Measurements from ENCODE around the gene FIG4. TPM values are rescaled to one million over a fixed set of nuclear protein-coding genes. Genes with fewer than 3 reads are reported as not detected.

Gene FIG4
- total RNA-seq, 4 donors from 2014 or later = 12.5 to 23.0 (median 19.3) TPM

GRCh38 chr6:109861946-109862345, 170.8 kb downstream of the FIG4 start:
- Histone ChIP-seq H3K4me3 (no peak overlapping the region), H3K27me3 (no peaks in the 10 kb centered on the region), H3K4me1 (peaks cover 0 to 2% (median 0%) of the 10 kb centered on the region in 3 donors), H3K9me3 (peaks cover 0 to 17% (median 0%) of the 10 kb centered on the region in 3 donors), H3K27ac (no peak overlapping the region), H3K36me3 (no peaks in the 10 kb centered on the region)
- no peak for ATAC-seq
- TF ChIP-seq POLR2A (IDR thresholded peaks at IDR 0.05) (no peak), POLR2AphosphoS5 (IDR thresholded peaks at IDR 0.05) (no peak), EP300 (IDR thresholded peaks at IDR 0.05) (no peak)
- TF ChIP-seq, protein P1, sequence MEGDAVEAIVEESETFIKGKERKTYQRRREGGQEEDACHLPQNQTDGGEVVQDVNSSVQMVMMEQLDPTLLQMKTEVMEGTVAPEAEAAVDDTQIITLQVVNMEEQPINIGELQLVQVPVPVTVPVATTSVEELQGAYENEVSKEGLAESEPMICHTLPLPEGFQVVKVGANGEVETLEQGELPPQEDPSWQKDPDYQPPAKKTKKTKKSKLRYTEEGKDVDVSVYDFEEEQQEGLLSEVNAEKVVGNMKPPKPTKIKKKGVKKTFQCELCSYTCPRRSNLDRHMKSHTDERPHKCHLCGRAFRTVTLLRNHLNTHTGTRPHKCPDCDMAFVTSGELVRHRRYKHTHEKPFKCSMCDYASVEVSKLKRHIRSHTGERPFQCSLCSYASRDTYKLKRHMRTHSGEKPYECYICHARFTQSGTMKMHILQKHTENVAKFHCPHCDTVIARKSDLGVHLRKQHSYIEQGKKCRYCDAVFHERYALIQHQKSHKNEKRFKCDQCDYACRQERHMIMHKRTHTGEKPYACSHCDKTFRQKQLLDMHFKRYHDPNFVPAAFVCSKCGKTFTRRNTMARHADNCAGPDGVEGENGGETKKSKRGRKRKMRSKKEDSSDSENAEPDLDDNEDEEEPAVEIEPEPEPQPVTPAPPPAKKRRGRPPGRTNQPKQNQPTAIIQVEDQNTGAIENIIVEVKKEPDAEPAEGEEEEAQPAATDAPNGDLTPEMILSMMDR (IDR thresholded peaks at IDR 0.05) = no peak

- Histone ChIP-seq H3K36me3 (no peaks in the 10 kb centered on the region), H3K27me3 (no peaks in the 10 kb centered on the region), H3K9me3 (peaks cover 0 to 17% (median 0%) of the 10 kb centered on the region in 3 donors), H3K4me3 (no peak overlapping the region), H3K4me1 (peaks cover 0 to 13% (median 0%) of the 10 kb centered on the region in 3 donors), H3K27ac (no peak overlapping the region)
- TF ChIP-seq, protein P1 (IDR thresholded peaks at IDR 0.05) = no peak
- TF ChIP-seq POLR2AphosphoS5 (IDR thresholded peaks at IDR 0.05) (no peak), POLR2A (IDR thresholded peaks at IDR 0.05) (no peak)
- 100% methylated on average over 1 of the region's 2 CpGs for WGBS, 2 donors (ENCODE audit: low coverage in 1 of 2)
- ATAC-seq = no peak
Observed at GRCh38 chr6:109864050-109864449, 173.0 kb downstream of the FIG4 start.

- Histone ChIP-seq H3K4me3 (no peak overlapping the region), H3K36me3 (no peaks in the 10 kb centered on the region), H3K27ac (no peak overlapping the region), H3K4me1 (peaks cover 0 to 13% (median 0%) of the 10 kb centered on the region in 3 donors), H3K27me3 (no peaks in the 10 kb centered on the region), H3K9me3 (peaks cover 0 to 17% (median 0%) of the 10 kb centered on the region in 3 donors)
- whole genome bisulfite sequencing, 2 donors (ENCODE audit: low coverage in 1 of 2) = 30 to 72% methylated on average over 2 to 3 of the region's 4 CpGs
- no peak for TF ChIP-seq EP300 (IDR thresholded peaks at IDR 0.05)
- no peak for TF ChIP-seq POLR2A (IDR thresholded peaks at IDR 0.05)
- no peak for TF ChIP-seq POLR2AphosphoS5 (IDR thresholded peaks at IDR 0.05)
- TF ChIP-seq, protein P1 (IDR thresholded peaks at IDR 0.05) = no peak
- ATAC-seq = no peak
Observed at GRCh38 chr6:109865968-109866367, 174.9 kb downstream of the FIG4 start.

GRCh38 chr6:109867009-109867969, 176.2 kb downstream of the FIG4 start:
- H3K27ac ChIP-seq = no peak overlapping the region
- ATAC-seq = no peak
- WGBS, 2 donors (ENCODE audit: low coverage in 1 of 2) = 0% methylated on average over 5 of the region's 7 CpGs; no CpG with 5 or more reads in 1 of the 2 donors

More at GRCh38 chr6:109867009-109867969, 176.2 kb downstream of the FIG4 start:
- H3K27me3 ChIP-seq = no peaks in the 10 kb centered on the region
- no peaks in the 10 kb centered on the region for H3K36me3 ChIP-seq
- peaks cover 0 to 6% (median 0%) of the 10 kb centered on the region in 3 donors for H3K9me3 ChIP-seq
- TF ChIP-seq EP300 (IDR thresholded peaks at IDR 0.05) = no peak
- TF ChIP-seq, protein P1 (IDR thresholded peaks at IDR 0.05) = no peak
- TF ChIP-seq POLR2AphosphoS5 (IDR thresholded peaks at IDR 0.05) = no peak
- TF ChIP-seq POLR2A (IDR thresholded peaks at IDR 0.05) = no peak
- peaks cover 0 to 13% (median 0%) of the 10 kb centered on the region in 3 donors for H3K4me1 ChIP-seq
- H3K4me3 ChIP-seq = no peak overlapping the region

All from gastroesophageal sphincter (tissue), 4 donors.